ENCODE results near the gene MAP3K1.
A peak's percentile ranks its signal among the peaks of the same experiment; 100 is the strongest.
"Not testable (repeated sequence)": the region's sequence is repeated elsewhere in the genome, so short reads cannot be mapped to it uniquely, and the experiment has no call there.

MAP3K1 gene

GRCh38 chr5:56814963-56815657 lies at the start of gene MAP3K1:
Gene MAP3K1 (plus strand): TSS chr5:56815549. CDS start chr5:56815574, 25 bp downstream.
- Histone ChIP-seq H3K27me3 (ENCODE audit: insufficient read depth, low read depth, severe bottlenecking) (no peaks in the 10 kb centered on the region), H3K27ac (peak within 1 kb of the TSS; percentile 92), H3K36me3 (no peaks in the 10 kb centered on the region), H3K4me3 (ENCODE audit: low read depth, low read length) (peak within 1 kb of the TSS; percentile 56), H3K9me3 (ENCODE audit: severe bottlenecking) (no peaks in the 10 kb centered on the region)
- peak; percentile 90 for DNase-seq
- TF ChIP-seq, protein P1, sequence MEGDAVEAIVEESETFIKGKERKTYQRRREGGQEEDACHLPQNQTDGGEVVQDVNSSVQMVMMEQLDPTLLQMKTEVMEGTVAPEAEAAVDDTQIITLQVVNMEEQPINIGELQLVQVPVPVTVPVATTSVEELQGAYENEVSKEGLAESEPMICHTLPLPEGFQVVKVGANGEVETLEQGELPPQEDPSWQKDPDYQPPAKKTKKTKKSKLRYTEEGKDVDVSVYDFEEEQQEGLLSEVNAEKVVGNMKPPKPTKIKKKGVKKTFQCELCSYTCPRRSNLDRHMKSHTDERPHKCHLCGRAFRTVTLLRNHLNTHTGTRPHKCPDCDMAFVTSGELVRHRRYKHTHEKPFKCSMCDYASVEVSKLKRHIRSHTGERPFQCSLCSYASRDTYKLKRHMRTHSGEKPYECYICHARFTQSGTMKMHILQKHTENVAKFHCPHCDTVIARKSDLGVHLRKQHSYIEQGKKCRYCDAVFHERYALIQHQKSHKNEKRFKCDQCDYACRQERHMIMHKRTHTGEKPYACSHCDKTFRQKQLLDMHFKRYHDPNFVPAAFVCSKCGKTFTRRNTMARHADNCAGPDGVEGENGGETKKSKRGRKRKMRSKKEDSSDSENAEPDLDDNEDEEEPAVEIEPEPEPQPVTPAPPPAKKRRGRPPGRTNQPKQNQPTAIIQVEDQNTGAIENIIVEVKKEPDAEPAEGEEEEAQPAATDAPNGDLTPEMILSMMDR (IDR thresholded peaks at IDR 0.05; ENCODE audit: low read depth, low read length): peak; percentile 23; the same call in 1 of the 2 replicates

GRCh38 chr5:56766926-56767325 lies 48.4 kb upstream of the MAP3K1 start:
- DNase-seq: no peak
- Histone ChIP-seq H3K4me3 (ENCODE audit: low read depth, low read length) (no peak overlapping the region), H3K9me3 (ENCODE audit: severe bottlenecking) (no peaks in the 10 kb centered on the region), H3K27me3 (ENCODE audit: insufficient read depth, low read depth, severe bottlenecking) (no peaks in the 10 kb centered on the region), H3K36me3 (no peaks in the 10 kb centered on the region), H3K27ac (no peak overlapping the region)
- TF ChIP-seq, protein P1 (IDR thresholded peaks at IDR 0.05; ENCODE audit: low read depth, low read length): no peak

GRCh38 chr5:56769875-56770604 lies 45.3 kb upstream of the MAP3K1 start:
- Histone ChIP-seq H3K27ac (no peak overlapping the region), H3K27me3 (ENCODE audit: insufficient read depth, low read depth, severe bottlenecking) (no peaks in the 10 kb centered on the region), H3K4me3 (ENCODE audit: low read depth, low read length) (no peak overlapping the region), H3K9me3 (ENCODE audit: severe bottlenecking) (no peaks in the 10 kb centered on the region), H3K36me3 (no peaks in the 10 kb centered on the region)
- no peak for DNase-seq
- TF ChIP-seq, protein P1 (IDR thresholded peaks at IDR 0.05; ENCODE audit: low read depth, low read length): no peak

GRCh38 chr5:56772767-56773166 lies 42.6 kb upstream of the MAP3K1 start:
- Histone ChIP-seq H3K9me3 (ENCODE audit: severe bottlenecking) (no peaks in the 10 kb centered on the region), H3K27ac (no peak overlapping the region), H3K27me3 (ENCODE audit: insufficient read depth, low read depth, severe bottlenecking) (no peaks in the 10 kb centered on the region), H3K4me3 (ENCODE audit: low read depth, low read length) (no peak overlapping the region), H3K36me3 (no peaks in the 10 kb centered on the region)
- TF ChIP-seq, protein P1 (IDR thresholded peaks at IDR 0.05; ENCODE audit: low read depth, low read length): no peak
- no peak for DNase-seq

GRCh38 chr5:56774957-56775356 lies 40.4 kb upstream of the MAP3K1 start:
- TF ChIP-seq, protein P1 (IDR thresholded peaks at IDR 0.05; ENCODE audit: low read depth, low read length): no peak
- DNase-seq: no peak
- no peak overlapping the region for H3K4me3 ChIP-seq (ENCODE audit: low read depth, low read length)
- no peak overlapping the region for H3K27ac ChIP-seq
- no peaks in the 10 kb centered on the region for H3K9me3 ChIP-seq (ENCODE audit: severe bottlenecking)
- H3K27me3 ChIP-seq (ENCODE audit: insufficient read depth, low read depth, severe bottlenecking): no peaks in the 10 kb centered on the region
- H3K36me3 ChIP-seq: no peaks in the 10 kb centered on the region

- not testable (repeated sequence) for H3K9me3 ChIP-seq (ENCODE audit: severe bottlenecking); H3K27ac ChIP-seq; DNase-seq; H3K4me3 ChIP-seq (ENCODE audit: low read depth, low read length); H3K36me3 ChIP-seq; H3K27me3 ChIP-seq (ENCODE audit: insufficient read depth, low read depth, severe bottlenecking)
Measured at GRCh38 chr5:56776212-56776846, 39.0 kb upstream of the MAP3K1 start.
